Neutrophil (primary cell): ENCODE data around the gene MEGF11.

Source experiments
- H3K27ac ChIP-seq: fragments of 200-600 bp; sonication (generic); 2 replicates; pipeline ENCODE4 v1.5.1; 2016; ENCODE audit warnings: mild to moderate bottlenecking, moderate library complexity
- H3K27me3 ChIP-seq: fragments of 200-600 bp; sonication (generic); 2 replicates; pipeline ENCODE4 v1.6.0; 2016; ENCODE audit warnings: mild to moderate bottlenecking
- H3K36me3 ChIP-seq: fragments of 200-600 bp; sonication (generic); 2 replicates; pipeline ENCODE4 v1.5.1; 2017
- H3K4me1 ChIP-seq, 2 experiments: fragments of 200-600 bp in 1 of 2; sonication (generic) in 1 of 2; 1 replicate in 1 of 2; 2 replicates in 1 of 2; pipeline versions ENCODE4 v1.5.1 to v1.6.1; 2013 to 2016; ENCODE audit warnings: low read depth in 1 of 2, low read length in 1 of 2, mild to moderate bottlenecking in 1 of 2, moderate library complexity in 1 of 2; ENCODE audit not compliant: control insufficient read depth in 1 of 2, insufficient read depth in 1 of 2
- H3K4me3 ChIP-seq, 2 experiments: fragments of 200-600 bp in 1 of 2; sonication (generic) in 1 of 2; 1 replicate in 1 of 2; 2 replicates in 1 of 2; pipeline ENCODE4 v1.5.1; 2013 to 2016; ENCODE audit warnings: low read depth in 1 of 2, low read length in 1 of 2, mild to moderate bottlenecking in 1 of 2, moderate library complexity in 1 of 2
- H3K9me3 ChIP-seq: fragments of 200-600 bp; sonication (generic); 2 replicates; pipeline ENCODE4 v1.5.1; 2016
- TF ChIP-seq, protein P1 (sequence below): fragments of 200-600 bp; sonication (generic); IDR thresholded peaks from 2 replicates; pipeline ENCODE4 v1.5.1; 2016; ENCODE audit warnings: antibody characterized with exemption

Gene MEGF11

DNA sequence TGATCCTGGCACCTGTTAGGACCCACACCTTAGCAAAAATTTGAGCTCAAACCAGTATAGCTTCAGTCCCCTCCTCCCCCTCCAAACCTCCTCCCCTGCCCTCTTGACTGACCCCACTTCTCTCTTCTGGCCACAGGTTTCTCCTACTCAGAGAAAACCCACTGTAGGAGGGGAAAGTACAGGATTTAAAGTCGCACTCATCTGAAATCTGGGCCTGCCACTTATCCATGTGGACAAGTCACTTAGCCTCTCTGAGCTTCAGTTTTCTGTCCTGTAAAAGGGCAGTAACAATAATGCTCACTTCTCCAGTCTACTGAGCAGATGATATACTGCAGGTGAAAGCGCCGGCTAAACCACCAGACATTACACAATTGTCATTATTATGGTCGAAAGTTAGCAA, 142.7 kb downstream of the MEGF11 start:
- Histone ChIP-seq H3K9me3 (no peaks in the 10 kb centered on the region), H3K27ac (no peak overlapping the region), H3K4me3 (no peak overlapping the region), H3K27me3 (peaks cover 61% of the 10 kb centered on the region), H3K4me1 (no peaks in the 10 kb centered on the region), H3K36me3 (no peaks in the 10 kb centered on the region)
- TF ChIP-seq, protein P1, sequence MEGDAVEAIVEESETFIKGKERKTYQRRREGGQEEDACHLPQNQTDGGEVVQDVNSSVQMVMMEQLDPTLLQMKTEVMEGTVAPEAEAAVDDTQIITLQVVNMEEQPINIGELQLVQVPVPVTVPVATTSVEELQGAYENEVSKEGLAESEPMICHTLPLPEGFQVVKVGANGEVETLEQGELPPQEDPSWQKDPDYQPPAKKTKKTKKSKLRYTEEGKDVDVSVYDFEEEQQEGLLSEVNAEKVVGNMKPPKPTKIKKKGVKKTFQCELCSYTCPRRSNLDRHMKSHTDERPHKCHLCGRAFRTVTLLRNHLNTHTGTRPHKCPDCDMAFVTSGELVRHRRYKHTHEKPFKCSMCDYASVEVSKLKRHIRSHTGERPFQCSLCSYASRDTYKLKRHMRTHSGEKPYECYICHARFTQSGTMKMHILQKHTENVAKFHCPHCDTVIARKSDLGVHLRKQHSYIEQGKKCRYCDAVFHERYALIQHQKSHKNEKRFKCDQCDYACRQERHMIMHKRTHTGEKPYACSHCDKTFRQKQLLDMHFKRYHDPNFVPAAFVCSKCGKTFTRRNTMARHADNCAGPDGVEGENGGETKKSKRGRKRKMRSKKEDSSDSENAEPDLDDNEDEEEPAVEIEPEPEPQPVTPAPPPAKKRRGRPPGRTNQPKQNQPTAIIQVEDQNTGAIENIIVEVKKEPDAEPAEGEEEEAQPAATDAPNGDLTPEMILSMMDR: no peak

DNA sequence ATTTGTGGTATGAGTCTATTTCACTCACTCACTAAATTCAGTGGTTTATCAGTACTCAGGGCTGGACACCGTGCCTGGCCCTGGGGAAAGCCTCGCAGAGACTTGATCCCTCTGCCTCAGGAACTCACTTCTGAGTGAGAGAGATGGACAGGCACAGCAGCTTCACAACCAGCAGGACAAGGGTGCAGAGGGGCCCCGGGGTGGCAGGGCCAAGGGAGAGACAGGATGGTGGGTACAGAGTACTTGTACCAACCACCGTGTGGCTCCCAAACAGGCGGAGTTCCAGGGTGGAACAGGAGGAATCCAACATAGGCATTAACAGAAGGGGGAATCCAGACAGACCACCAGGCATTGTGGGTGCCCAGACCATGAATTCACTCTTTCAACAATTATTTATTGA, 143.7 kb downstream of the MEGF11 start:
- no peaks in the 10 kb centered on the region for H3K9me3 ChIP-seq
- peaks cover 55% of the 10 kb centered on the region for H3K27me3 ChIP-seq
- H3K4me3 ChIP-seq: no peak overlapping the region
- no peak overlapping the region for H3K27ac ChIP-seq
- no peaks in the 10 kb centered on the region for H3K36me3 ChIP-seq
- TF ChIP-seq, protein P1: no peak
- no peaks in the 10 kb centered on the region for H3K4me1 ChIP-seq

DNA sequence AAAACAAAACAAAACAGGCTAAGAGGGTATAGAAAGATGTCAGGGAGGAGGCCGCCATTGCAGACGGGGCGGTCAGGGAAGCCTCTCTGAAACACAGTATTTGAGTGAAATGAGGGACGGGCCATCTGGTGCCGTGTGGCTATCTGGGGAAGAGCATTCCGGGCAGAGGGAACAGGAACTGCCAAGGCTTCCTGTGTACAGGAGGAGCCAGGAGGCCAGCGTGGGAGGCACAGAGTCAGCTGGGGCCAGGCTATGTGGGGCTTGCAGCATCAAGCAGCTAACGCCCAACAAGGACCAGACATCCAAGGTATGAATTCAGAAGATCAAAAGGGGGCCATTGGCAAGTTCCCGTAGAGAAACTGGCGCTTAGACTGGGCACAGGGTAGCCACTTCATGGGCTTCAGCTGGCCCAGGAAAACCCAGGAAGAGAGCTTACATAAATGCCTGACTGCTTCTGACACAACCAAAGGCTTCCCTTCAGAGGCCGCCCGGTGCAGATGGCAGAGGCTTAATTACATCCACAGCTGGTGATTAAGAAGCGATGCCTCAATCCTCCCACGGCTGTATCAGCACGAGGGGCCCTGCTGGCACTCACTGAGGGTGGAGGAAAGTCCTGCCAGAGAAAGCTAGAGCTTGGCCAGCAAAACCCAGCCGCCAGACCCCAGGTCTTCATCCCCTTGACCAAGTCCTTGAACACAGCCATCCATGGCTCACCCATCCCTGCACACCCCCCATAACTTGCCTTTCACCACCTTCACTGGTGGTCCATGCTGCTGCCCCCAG, 144.9 kb downstream of the MEGF11 start:
- Histone ChIP-seq H3K4me3 (no peak overlapping the region), H3K4me1 (no peaks in the 10 kb centered on the region), H3K9me3 (no peaks in the 10 kb centered on the region), H3K27ac (no peak overlapping the region), H3K36me3 (no peaks in the 10 kb centered on the region), H3K27me3 (peaks cover 44% of the 10 kb centered on the region)
- TF ChIP-seq, protein P1: no peak

DNA sequence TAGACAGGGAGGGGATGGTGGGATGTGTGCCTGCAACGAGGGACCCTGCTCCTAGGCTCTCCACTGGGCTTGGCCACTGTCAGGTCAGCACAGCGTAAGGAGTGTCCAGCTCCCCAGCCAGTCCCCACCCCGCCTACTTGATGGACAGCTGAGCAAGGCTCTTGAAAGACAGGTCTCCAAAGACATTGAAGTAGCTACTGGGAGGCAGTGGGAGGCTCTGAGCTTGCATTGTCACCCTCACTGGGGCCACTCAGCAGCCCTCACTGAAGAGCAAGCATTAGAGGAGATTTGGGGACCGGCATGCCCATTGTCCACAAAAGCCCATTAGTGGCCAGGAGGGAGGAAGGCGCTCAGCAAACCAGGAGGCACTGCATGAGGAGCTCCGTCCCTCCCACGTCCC, 146.5 kb downstream of the MEGF11 start:
- Histone ChIP-seq H3K27ac (no peak overlapping the region), H3K4me1 (no peaks in the 10 kb centered on the region), H3K36me3 (no peaks in the 10 kb centered on the region), H3K27me3 (peaks cover 33% of the 10 kb centered on the region), H3K4me3 (no peak overlapping the region), H3K9me3 (no peaks in the 10 kb centered on the region)
- TF ChIP-seq, protein P1: no peak

DNA sequence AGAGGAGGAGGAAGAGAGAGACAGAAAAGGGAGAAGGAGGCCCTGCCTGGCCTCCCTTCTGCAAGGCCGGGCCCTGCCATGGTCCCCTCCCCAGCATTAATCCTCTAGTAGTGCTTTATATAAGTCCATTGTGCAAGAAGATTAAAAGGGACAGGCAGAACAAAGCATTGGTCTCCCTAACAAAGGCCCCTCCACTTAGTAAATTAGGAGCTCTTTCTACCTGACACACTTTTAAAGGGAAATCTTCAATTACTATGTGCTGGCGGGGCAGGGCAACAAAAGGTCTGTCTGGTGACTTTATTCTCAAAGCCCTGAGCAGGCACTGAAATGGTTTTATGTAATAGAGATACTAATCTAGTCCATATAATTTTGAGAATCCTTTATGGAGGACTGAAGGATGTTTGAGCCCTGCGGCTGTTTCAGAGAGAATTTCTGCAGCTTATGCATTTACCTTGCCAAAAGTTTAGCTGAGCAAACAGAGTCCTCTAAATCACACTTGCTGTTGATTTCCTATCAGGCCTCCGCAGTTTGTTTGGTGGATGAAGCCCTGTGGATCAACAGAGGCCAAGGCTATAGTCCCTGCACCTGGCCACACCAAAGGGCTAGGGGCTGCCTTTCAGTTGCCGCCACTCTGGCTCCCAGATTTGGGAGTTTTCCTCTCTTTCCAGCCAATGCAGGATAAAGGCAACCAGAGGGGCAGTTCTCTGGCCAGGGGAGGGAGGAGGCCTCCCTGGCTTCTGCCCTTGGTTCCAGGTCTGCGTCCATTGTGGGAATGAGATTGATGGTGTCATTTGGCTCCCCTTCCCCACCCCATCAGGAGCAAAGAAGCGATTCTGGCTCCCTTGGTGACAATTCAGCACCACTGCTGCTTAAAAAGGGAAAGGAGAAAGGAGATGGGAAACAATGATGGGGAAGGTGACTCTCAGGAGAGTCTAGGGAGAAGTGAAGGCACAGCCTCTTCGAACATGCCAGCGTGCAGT, 148.0 kb downstream of the MEGF11 start:
- TF ChIP-seq, protein P1: no peak
- H3K4me1 ChIP-seq: no peaks in the 10 kb centered on the region
- H3K9me3 ChIP-seq: no peaks in the 10 kb centered on the region
- peaks cover 32% of the 10 kb centered on the region for H3K27me3 ChIP-seq
- H3K27ac ChIP-seq: no peak overlapping the region
- H3K36me3 ChIP-seq: no peaks in the 10 kb centered on the region
- H3K4me3 ChIP-seq: no peak overlapping the region
